Upper lobe of left lung (tissue), 4 donors: ENCODE results near the gene CLCN6.

Experiments used
- CTCF ChIP-seq, 6 experiments: fragments of 450-650 bp in 4 of 6; fragments of 200-600 bp in 2 of 6; sonication (generic) in 2 of 6; IDR thresholded peaks; one replicate each; pipeline ENCODE4 v1.5.1; 2016 to 2019; ENCODE audit warnings: antibody characterized with exemption in 6 of 6
- POLR2A ChIP-seq, 4 donors: fragments of 450-650 bp; IDR thresholded peaks; one replicate each; pipeline ENCODE4 v1.5.1; 2016 to 2017; ENCODE audit warnings: antibody characterized with exemption in 4 of 4, mild to moderate bottlenecking in 2 of 4

DNA sequence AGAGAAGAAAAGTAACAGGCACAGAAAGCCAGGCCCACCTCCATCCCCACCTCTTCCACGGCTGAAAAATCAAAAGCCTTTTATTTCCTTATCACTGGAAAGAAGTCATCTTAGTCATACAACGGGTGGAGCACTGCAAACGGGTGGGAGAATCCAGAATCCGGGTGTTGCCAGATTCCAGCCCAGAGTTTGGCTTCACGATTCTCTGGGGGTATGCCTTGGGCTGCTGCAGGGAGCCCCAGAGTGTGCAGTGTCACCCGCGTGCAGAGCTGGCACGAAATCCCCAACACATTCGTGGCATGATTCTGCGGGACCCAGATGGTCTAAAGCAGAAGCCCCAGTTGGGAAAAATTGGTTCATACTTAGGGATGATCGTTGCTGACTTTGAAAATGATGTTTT lies 44.2 kb downstream of the CLCN6 start:
- TF ChIP-seq CTCF (IDR thresholded peaks at IDR 0.05) (no peak), POLR2A (IDR thresholded peaks at IDR 0.05) (no peak)
